HFFc6 (cell line): ENCODE results near the gene RPL28. TPM values are rescaled to one million over a fixed set of nuclear protein-coding genes. Genes with fewer than 3 reads are reported as not detected.

Source experiments
- DNase-seq: peaks from one replicate; pipeline ENCODE4 v3.0.0-alpha.2; 2018
- H3K27ac Mint-ChIP-seq: 2 replicates; pipeline ENCODE4 v1.8.0; 2020; ENCODE audit warnings: mild to moderate bottlenecking, mixed read lengths
- H3K27me3 Mint-ChIP-seq: 2 replicates; pipeline ENCODE4 v1.8.0; 2021; ENCODE audit warnings: mild to moderate bottlenecking, moderate library complexity, mixed read lengths; ENCODE audit not compliant: insufficient read depth
- H3K36me3 Mint-ChIP-seq: 2 replicates; pipeline ENCODE4 v1.8.0; 2021; ENCODE audit warnings: low read depth, mixed read lengths
- H3K4me1 Mint-ChIP-seq: 2 replicates; pipeline ENCODE4 v1.8.0; 2020; ENCODE audit warnings: low read depth, mixed read lengths
- H3K4me3 Mint-ChIP-seq: 2 replicates; pipeline ENCODE4 v1.8.0; 2020; ENCODE audit warnings: mild to moderate bottlenecking, moderate library complexity, mixed read lengths
- H3K9me3 Mint-ChIP-seq: 2 replicates; pipeline ENCODE4 v1.8.0; 2020; ENCODE audit warnings: mild to moderate bottlenecking, mixed read lengths
- CTCF ChIP-seq: fragments of 200-600 bp; sonication (generic); IDR thresholded peaks from 2 replicates; pipeline ENCODE4 v1.5.0; 2021; ENCODE audit warnings: antibody characterized with exemption, mild to moderate bottlenecking
- total RNA-seq, 6 experiments: library from RNA; stranded (reverse); fragmentation: NEBNext Ultra II Directional; extraction: Animal tissue kit (Norgen Biotek cat#: 25700); gene quantifications; 2 replicates in 1 of 6; 3 replicates in 5 of 6; pipeline ENCODE4 v1.2.3, GENCODE V29; 2021

The RPL28 gene
- total RNA-seq, 6 experiments from 2014 or later: 2,082 to 2,537 (median 2,362) TPM

- Mint-ChIP-seq H3K27ac (no peak overlapping the region), H3K4me3 (peak overlapping the region; percentile 74)
These were observed 3.1 kb upstream of the RPL28 start for GRCh38 chr19:55382522-55383054.

GRCh38 chr19:55383279-55384130 is 2.2 kb upstream of the RPL28 start:
- Mint-ChIP-seq H3K4me3 (peak overlapping the region; percentile 74), H3K9me3 (peaks cover 7% of the 10 kb centered on the region), H3K27me3 (peaks cover 8% of the 10 kb centered on the region), H3K36me3 (peaks cover 27% of the 10 kb centered on the region), H3K4me1 (peaks cover 21% of the 10 kb centered on the region), H3K27ac (peak overlapping the region; percentile 43; the same call in 1 of the 2 replicates)
- peak; percentile 22; the same call in 1 of the 2 replicates for TF ChIP-seq CTCF
- DNase-seq: peak; percentile 60

More at GRCh38 chr19:55382522-55383054, 3.1 kb upstream of the RPL28 start:
- no peak for TF ChIP-seq CTCF
- peaks cover 7% of the 10 kb centered on the region for H3K9me3 Mint-ChIP-seq
- no peak for DNase-seq
- peaks cover 8% of the 10 kb centered on the region for H3K27me3 Mint-ChIP-seq
- H3K36me3 Mint-ChIP-seq: peaks cover 20% of the 10 kb centered on the region
- H3K4me1 Mint-ChIP-seq: peaks cover 12% of the 10 kb centered on the region

GRCh38 chr19:55384131-55384919 is 1.4 kb upstream of the RPL28 start, which contains the start of gene TMEM238:
Gene TMEM238, minus strand, starts transcription at chr19:55384292. Its CDS starts 33 bp downstream, at chr19:55384259.
- peaks cover 8% of the 10 kb centered on the region for H3K27me3 Mint-ChIP-seq
- H3K9me3 Mint-ChIP-seq: peaks cover 7% of the 10 kb centered on the region
- peak within 1 kb of the TSS; percentile 95 for H3K27ac Mint-ChIP-seq
- DNase-seq: no peak
- TF ChIP-seq CTCF: no peak; the same call in 1 of the 2 replicates
- H3K4me3 Mint-ChIP-seq: peak within 1 kb of the TSS; percentile 99
- peaks cover 29% of the 10 kb centered on the region for H3K36me3 Mint-ChIP-seq
- peaks cover 25% of the 10 kb centered on the region for H3K4me1 Mint-ChIP-seq

- H3K4me1 Mint-ChIP-seq: peaks cover 32% of the 10 kb centered on the region
- no peak for TF ChIP-seq CTCF
- peak overlapping the region; percentile 99 for H3K4me3 Mint-ChIP-seq
- H3K27me3 Mint-ChIP-seq: peaks cover 8% of the 10 kb centered on the region
- peak; percentile 93 for DNase-seq
- H3K36me3 Mint-ChIP-seq: peaks cover 35% of the 10 kb centered on the region
- peak overlapping the region; percentile 95 for H3K27ac Mint-ChIP-seq
- H3K9me3 Mint-ChIP-seq: peaks cover 7% of the 10 kb centered on the region
These were observed 610 bp upstream of the RPL28 start for GRCh38 chr19:55384920-55385723.
